Ishikawa (cell line): ENCODE data around the gene ELP2.

Source experiments
- CEBPB ChIP-seq: IDR thresholded peaks from 2 replicates; pipeline ENCODE4 v1.6.1; 2012
- CREB1 ChIP-seq: IDR thresholded peaks from 2 replicates; pipeline ENCODE4 v1.6.1; 2012; ENCODE audit warnings: low read depth
- EGR1 ChIP-seq: IDR thresholded peaks from 2 replicates; pipeline ENCODE4 v1.6.1; 2012
- EP300 ChIP-seq: IDR thresholded peaks from 2 replicates; pipeline ENCODE4 v1.6.1; 2012; ENCODE audit warnings: borderline replicate concordance
- FOXM1 ChIP-seq: IDR thresholded peaks from 2 replicates; pipeline ENCODE4 v1.6.1; 2012; ENCODE audit warnings: low read depth, borderline replicate concordance
- NFIC ChIP-seq: IDR thresholded peaks from 2 replicates; pipeline ENCODE4 v1.6.1; 2012
- RAD21 ChIP-seq: IDR thresholded peaks from 2 replicates; pipeline ENCODE4 v1.6.1; 2012; ENCODE audit warnings: low read depth
- TAF1 ChIP-seq: IDR thresholded peaks from 2 replicates; pipeline ENCODE4 v1.6.1; 2012; ENCODE audit warnings: low read depth, mild to moderate bottlenecking
- TCF12 ChIP-seq: IDR thresholded peaks from 2 replicates; pipeline ENCODE4 v1.6.1; 2012; ENCODE audit warnings: low read depth
- TEAD4 ChIP-seq: IDR thresholded peaks from 2 replicates; pipeline ENCODE4 v1.6.1; 2012
- YY1 ChIP-seq: IDR thresholded peaks from 2 replicates; pipeline ENCODE4 v1.6.1; 2012; ENCODE audit warnings: low read depth
- ZBTB7A ChIP-seq: IDR thresholded peaks from 2 replicates; pipeline ENCODE4 v1.6.1; 2012; ENCODE audit warnings: low read depth
- TF ChIP-seq, protein P1 (sequence below): IDR thresholded peaks from 2 replicates; pipeline ENCODE4 v1.6.1; 2012; ENCODE audit warnings: low read depth, mild to moderate bottlenecking
- TF ChIP-seq, protein P2 (sequence below): IDR thresholded peaks from 2 replicates; pipeline ENCODE4 v1.6.1; 2012
- TF ChIP-seq, protein P3 (sequence below): IDR thresholded peaks from 2 replicates; pipeline ENCODE4 v1.6.1; 2012

The ELP2 gene

DNA sequence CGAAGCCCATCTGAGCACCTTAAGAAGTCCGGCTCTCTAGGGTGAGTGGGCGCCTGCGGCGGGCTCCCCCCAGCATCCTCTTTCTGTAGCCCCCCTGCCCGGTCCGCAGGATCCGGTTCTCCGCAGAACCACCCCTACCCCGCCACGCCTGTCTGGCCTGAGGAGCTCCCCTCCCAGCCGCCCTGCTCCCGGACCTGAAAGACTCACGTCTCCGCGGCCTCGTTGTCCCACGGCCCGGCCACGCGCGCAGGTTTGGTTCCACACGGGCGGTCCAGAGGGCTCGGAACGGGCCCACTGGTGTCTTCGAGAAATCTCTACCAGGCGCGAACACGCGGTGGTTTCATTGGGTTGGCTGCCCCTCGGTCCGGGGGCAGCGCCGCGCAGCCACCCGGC is 796 bp upstream of the ELP2 start:
- TF ChIP-seq RAD21 (no peak), CEBPB (no peak), TAF1 (no peak), CREB1 (no peak), YY1 (no peak), FOXM1 (no peak), NFIC (no peak)

DNA sequence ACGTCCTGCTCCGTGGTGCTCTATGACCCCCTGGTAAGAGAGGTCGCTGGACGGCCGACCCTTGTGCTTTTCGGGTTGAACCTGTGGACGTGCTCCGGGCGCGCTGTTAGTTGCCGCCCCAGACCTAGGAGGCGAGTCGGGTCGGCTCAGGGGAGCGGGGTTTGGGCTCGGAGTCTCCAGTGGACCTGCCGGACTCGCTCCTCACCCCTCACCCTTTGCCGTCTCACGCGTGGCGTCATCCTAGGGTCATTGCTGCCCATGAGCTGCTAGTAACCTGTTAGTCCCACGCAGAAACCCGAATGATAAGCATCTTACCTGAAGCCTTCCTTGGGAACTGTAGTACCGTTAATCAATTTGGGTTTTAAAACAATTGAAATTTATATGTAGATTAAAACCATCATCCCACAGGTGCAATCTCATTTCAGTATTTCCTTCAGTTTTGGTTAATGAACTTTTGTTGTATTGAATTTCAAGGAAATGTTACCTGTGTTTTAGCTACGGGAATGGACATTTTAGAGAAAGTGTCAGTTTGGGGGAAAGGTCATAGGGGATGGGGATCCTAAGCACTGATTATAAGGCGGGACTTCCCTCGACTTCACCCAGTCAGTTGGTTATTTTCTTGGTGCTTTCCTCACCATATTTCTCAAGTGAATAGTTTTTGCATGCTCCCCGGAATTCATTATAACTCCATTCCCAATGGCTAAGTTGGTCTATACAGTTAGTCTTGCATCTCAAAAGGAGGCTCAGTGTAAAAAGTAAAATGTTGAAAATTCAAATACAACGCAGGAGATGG is 536 bp downstream of the ELP2 start:
- no peak for TF ChIP-seq TEAD4

DNA sequence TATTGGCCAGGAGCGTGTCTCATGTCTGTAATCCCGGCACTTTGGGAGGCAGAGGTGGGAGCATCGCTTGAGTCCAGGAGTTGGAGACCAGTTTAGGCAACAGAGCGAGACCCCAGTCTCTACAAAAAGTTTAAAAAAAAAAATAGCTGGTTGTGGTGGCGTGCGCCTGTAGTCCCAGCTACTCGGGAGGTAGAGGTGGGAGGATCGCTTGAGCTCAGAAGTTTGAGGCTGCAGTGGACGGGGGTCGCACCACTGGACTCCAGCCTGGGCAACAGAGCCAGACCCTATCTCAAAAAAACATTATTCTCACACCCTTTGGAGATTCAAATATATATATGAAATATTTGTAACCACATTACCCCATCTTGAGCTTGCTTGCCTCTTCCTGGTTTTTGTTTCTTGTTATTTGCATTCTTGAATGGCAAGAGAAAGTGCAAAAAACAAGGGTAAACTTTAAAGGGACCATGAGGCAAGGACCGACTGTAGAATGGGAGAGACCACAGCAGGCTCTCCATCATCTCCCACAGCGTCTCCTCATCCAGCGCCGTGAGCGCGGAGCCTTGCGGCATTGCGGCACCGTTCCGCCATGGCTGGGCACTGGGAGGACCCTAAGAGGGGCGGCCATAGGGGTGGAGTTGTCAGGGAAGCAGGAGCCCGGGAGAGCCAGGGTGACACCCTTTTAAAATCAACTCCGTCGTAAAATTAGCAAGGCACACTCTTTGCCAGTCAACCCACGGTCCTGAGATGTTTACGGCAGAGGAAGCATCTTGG is 1.4 kb downstream of the ELP2 start:
- TF ChIP-seq NFIC (no peak), CEBPB (no peak), EP300 (no peak), TEAD4 (no peak), TCF12 (no peak), ZBTB7A (no peak), EGR1 (no peak), TAF1 (no peak), FOXM1 (no peak), CREB1 (no peak), YY1 (no peak), RAD21 (no peak)
- TF ChIP-seq, protein P1, sequence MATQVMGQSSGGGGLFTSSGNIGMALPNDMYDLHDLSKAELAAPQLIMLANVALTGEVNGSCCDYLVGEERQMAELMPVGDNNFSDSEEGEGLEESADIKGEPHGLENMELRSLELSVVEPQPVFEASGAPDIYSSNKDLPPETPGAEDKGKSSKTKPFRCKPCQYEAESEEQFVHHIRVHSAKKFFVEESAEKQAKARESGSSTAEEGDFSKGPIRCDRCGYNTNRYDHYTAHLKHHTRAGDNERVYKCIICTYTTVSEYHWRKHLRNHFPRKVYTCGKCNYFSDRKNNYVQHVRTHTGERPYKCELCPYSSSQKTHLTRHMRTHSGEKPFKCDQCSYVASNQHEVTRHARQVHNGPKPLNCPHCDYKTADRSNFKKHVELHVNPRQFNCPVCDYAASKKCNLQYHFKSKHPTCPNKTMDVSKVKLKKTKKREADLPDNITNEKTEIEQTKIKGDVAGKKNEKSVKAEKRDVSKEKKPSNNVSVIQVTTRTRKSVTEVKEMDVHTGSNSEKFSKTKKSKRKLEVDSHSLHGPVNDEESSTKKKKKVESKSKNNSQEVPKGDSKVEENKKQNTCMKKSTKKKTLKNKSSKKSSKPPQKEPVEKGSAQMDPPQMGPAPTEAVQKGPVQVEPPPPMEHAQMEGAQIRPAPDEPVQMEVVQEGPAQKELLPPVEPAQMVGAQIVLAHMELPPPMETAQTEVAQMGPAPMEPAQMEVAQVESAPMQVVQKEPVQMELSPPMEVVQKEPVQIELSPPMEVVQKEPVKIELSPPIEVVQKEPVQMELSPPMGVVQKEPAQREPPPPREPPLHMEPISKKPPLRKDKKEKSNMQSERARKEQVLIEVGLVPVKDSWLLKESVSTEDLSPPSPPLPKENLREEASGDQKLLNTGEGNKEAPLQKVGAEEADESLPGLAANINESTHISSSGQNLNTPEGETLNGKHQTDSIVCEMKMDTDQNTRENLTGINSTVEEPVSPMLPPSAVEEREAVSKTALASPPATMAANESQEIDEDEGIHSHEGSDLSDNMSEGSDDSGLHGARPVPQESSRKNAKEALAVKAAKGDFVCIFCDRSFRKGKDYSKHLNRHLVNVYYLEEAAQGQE: no peak
- TF ChIP-seq, protein P2, sequence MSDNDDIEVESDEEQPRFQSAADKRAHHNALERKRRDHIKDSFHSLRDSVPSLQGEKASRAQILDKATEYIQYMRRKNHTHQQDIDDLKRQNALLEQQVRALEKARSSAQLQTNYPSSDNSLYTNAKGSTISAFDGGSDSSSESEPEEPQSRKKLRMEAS: no peak
- TF ChIP-seq, protein P3, sequence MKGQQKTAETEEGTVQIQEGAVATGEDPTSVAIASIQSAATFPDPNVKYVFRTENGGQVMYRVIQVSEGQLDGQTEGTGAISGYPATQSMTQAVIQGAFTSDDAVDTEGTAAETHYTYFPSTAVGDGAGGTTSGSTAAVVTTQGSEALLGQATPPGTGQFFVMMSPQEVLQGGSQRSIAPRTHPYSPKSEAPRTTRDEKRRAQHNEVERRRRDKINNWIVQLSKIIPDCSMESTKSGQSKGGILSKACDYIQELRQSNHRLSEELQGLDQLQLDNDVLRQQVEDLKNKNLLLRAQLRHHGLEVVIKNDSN: no peak

DNA sequence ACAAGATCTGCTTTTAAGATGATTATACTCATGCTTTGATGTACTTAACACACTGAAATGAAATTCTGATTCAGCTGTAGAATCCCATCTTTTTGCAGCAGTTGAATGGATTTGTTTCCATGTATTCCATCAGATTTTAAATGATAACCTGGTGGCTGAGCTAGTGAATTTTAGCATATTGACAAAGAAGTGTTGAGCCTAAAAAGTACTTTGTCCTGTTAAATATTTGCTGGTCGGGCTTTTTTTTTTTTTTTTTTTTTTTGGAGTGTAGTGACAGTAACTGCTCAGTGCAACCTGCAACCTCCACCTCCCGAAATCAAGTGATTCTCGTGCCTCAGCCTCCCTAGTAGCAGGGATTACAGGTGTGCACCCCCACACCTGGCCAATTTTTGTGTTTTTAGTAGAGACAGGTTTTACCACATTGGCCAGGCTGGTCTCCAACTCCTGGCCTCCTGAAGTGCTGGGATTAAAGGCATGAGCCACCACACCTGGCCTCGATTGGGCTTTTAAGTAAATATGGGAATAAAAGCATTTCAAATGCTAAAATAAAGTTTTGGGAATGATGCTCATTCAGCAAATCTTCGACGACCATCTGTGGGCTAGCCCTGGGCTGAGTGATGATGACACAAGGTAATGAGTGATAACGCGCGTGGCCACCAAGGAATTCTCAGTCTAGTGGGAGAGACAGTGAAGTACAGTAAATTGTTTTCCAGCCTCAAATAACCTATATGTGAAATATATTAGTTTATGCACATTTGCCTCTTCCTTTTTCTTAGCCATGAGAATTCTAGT is 2.2 kb downstream of the ELP2 start:
- TF ChIP-seq ZBTB7A: no peak
- TF ChIP-seq RAD21: no peak
- TF ChIP-seq EGR1: no peak
- no peak for TF ChIP-seq YY1
- TF ChIP-seq TEAD4: no peak
- TF ChIP-seq EP300: no peak
- TF ChIP-seq, protein P2: no peak
- no peak for TF ChIP-seq TCF12
- TF ChIP-seq, protein P3: no peak
- TF ChIP-seq CREB1: no peak
- TF ChIP-seq, protein P1: no peak

DNA sequence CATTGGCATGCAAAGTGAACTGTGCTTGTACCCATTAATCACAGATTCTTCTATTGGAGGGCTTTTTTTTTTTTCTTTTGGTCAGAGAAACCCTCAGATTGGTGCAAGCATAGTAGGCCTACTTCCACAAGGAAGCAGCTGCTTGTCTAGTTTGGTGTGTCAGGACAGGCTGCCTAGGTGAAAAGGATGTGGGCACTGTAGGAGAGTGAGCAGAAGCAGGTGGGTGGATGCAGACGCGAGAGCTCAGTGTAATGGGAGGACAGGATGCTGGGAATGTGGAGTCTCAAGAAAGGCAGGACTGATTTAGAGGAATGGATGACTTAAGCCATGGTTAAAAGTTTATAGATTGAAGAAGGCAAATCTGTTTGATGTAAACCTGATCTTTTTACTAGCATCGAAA is 3.1 kb downstream of the ELP2 start:
- no peak for TF ChIP-seq TEAD4
- TF ChIP-seq TAF1: no peak
- TF ChIP-seq, protein P1: no peak
- TF ChIP-seq CEBPB: no peak
